SJSA1 (cell line): ENCODE results near the gene PTX4. TPM values are rescaled to one million over a fixed set of nuclear protein-coding genes. Genes with fewer than 3 reads are reported as not detected.
A peak's percentile ranks its signal among the peaks of the same experiment; 100 is the strongest.

Experiments
- DNase-seq, 2 experiments: peaks; one replicate each; pipeline ENCODE4 v3.0.0-alpha.2; 2015 to 2020; ENCODE audit warnings: low spot score in 2 of 2, low read depth in 1 of 2
- H3K27ac ChIP-seq: fragments of 250-450 bp; sonication (Bioruptor Pico); 2 replicates; pipeline ENCODE4 v1.5.1; 2020; ENCODE audit warnings: mild to moderate bottlenecking, moderate library complexity
- H3K27me3 ChIP-seq: fragments of 250-450 bp; sonication (Bioruptor Pico); replicated peaks from 2 replicates; pipeline ENCODE4 v1.5.1; 2020; ENCODE audit warnings: mild to moderate bottlenecking, moderate library complexity
- H3K36me3 ChIP-seq: fragments of 250-450 bp; sonication (Bioruptor Pico); 2 replicates; pipeline ENCODE4 v1.5.1; 2020; ENCODE audit warnings: mild to moderate bottlenecking
- H3K4me1 ChIP-seq: fragments of 250-450 bp; sonication (Bioruptor Pico); replicated peaks from 2 replicates; pipeline ENCODE4 v1.6.1; 2021; ENCODE audit warnings: mild to moderate bottlenecking
- H3K4me3 ChIP-seq: fragments of 250-450 bp; sonication (Bioruptor Pico); 2 replicates; pipeline ENCODE4 v1.5.1; 2020; ENCODE audit warnings: mild to moderate bottlenecking
- H3K9me3 ChIP-seq: fragments of 250-450 bp; sonication (Bioruptor Pico); replicated peaks from 2 replicates; pipeline ENCODE4 v1.5.1; 2020; ENCODE audit warnings: mild to moderate bottlenecking
- total RNA-seq: library from RNA; depleted of rRNA; stranded (reverse); fragments of >200 nt; shearing (Covaris generic); gene quantifications from 2 replicates; pipeline ENCODE4 v1.2.3, GENCODE V29; 2014

Gene PTX4
- total RNA-seq, 1 experiment from 2014 or later = not detected

DNA sequence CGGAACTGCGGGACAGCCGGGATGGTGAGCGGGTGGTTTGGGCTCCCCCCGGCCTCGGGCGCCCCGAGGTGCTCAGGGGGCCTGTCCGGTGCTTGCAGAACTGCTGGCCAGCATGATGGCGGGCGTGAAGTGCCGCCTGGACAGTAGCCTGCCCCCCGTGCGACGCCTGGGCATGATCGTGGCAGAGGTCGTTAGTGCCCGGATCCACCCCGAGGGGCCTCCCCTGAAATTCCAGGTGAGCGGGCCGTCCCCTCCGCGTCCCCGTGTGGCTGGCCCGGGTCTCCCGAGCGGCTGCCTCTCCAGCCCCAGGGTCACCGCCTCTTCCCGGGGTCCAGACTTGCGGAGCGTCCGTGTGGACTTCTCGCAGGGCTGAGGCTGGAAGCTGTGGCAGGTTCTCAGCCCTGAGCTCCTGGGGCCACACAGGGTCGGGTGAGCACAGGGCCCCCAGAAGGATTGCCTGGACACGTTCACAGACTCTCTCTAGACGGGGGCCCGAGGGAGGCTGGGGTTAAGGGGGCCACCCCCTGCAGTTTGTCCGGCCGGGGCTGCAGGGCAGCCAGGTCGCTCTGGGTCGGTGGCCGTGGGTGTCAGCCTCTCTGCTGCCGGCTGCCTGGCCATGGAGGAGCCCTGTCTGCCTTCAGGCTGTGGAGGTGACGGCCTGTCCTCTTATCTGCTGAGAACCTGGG lies 11.9 kb upstream of the PTX4 start:
- Histone ChIP-seq H3K4me1 (no peaks in the 10 kb centered on the region), H3K36me3 (peaks cover 79% of the 10 kb centered on the region)

DNA sequence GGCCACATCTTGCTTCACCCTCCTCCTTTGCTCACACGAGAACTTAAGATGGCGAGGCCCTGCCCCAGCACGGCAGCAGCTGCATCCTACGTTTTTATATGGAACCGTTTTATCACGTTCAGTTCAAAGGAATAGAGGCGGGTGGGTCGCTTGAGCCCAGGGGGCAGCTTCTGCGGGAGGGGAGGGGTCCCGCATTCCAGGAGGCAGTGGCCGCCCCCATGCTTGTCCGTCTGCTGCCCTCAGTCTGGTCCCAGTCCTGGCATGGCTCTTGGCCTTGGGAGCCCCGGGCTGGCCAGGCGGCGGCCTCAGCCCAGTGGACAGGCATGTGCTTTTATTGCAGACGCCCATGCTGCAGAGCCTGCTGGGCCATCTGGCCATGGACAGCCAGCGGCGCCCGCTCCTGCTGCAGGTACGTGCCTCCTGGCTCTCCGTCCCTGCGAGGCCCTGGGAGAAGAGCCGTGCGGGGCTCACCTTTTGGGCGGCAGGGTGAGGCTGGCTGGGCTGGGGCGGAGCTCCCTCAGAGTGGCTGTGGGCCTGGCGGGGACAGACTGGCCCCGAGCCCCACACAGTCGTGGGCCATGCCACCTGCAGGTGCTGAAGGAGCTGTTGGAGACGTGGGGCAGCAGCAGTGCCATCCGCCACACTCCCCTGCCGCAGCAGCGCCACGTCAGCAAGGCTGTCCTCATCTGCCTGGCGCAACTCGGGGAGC lies 11.2 kb upstream of the PTX4 start:
- H3K4me1 ChIP-seq = no peaks in the 10 kb centered on the region
- peaks cover 84% of the 10 kb centered on the region for H3K36me3 ChIP-seq
- DNase-seq = no peak
- no peak overlapping the region for H3K27ac ChIP-seq
- H3K27me3 ChIP-seq = no peaks in the 10 kb centered on the region
- no peaks in the 10 kb centered on the region for H3K9me3 ChIP-seq
- H3K4me3 ChIP-seq = no peak overlapping the region

More for the DNA sequence above, 11.9 kb upstream of the PTX4 start:
- no peak for DNase-seq
- H3K27me3 ChIP-seq = no peaks in the 10 kb centered on the region
- H3K27ac ChIP-seq = no peak overlapping the region
- H3K9me3 ChIP-seq = no peaks in the 10 kb centered on the region
- no peak overlapping the region for H3K4me3 ChIP-seq

DNA sequence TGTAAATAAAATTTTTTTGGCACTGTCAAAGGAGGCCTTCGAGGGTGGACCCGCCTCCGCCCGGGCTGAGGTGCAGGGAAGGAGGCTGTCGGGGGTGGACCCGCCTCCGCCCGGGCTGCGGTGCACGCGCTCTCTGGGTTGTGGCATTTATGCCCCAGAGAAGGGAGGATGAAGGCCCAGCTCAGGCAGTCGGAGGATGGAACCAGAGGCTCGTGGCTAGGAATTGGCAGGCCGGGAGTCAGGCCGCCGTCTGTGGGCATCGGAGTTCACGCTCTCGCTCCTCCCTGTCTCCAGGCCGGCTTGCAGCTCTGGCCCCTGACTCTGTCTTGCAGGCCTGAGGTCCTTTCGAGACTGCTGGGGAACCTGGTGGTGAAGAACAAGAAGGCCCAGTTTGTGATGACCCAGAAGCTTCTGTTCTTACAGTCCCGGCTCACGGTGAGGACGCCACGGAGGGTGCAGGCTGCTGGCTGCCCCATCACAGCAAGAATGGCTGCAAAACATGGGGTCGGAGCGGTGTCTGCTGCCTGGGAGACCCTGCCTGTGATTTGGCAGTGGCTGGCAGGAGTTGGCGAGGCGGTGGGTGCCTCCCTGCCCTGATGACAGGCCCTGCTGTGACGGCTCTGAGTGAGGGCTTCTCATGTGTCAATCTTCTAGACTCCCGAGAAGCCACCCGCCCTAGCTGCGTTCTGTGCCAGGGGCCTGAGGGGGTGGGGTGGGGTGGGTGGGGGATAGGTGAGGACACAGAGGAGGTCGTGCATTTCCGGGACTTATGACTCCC lies 10.3 kb upstream of the PTX4 start:
- H3K4me1 ChIP-seq = peaks cover 7% of the 10 kb centered on the region
- no peak for DNase-seq
- no peaks in the 10 kb centered on the region for H3K9me3 ChIP-seq
- peaks cover 89% of the 10 kb centered on the region for H3K36me3 ChIP-seq
- no peak overlapping the region for H3K27ac ChIP-seq
- no peaks in the 10 kb centered on the region for H3K27me3 ChIP-seq
- no peak overlapping the region for H3K4me3 ChIP-seq

DNA sequence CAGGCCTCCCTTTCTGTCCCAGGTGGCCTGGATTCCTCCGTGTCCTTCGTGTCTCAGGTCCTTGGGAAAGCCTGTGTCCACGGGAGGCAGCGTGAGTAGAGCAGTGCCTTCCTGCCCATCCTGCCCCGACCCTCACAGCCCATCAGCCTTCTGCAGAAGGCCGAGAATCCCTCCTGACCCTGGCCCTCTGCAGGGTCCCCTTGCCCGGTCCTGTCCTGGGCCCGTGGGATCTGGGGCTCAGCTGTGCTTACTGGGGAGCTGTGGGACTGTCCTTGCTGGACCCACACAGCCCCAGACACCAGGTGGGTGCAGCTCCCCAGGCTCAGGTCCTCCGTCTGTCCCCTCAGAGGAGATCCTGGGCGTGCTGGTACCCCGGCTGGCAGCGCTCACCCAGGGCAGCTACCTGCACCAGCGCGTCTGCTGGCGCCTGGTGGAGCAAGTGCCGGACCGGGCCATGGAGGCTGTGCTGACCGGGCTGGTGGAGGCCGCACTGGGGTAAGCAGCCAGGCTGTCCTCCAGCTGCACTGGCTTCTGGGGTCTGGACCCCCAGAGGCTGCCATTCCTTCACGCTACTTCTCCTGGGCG lies 8.4 kb upstream of the PTX4 start:
- peaks cover 77% of the 10 kb centered on the region for H3K36me3 ChIP-seq
- H3K9me3 ChIP-seq = 0 out of 2 replicates have a peak, but pooled peaks cover 2% of the 10 kb centered on the region
- no peak for DNase-seq
- H3K27ac ChIP-seq = no peak overlapping the region
- H3K4me3 ChIP-seq = no peak overlapping the region
- H3K27me3 ChIP-seq = no peaks in the 10 kb centered on the region
- peaks cover 13% of the 10 kb centered on the region for H3K4me1 ChIP-seq

DNA sequence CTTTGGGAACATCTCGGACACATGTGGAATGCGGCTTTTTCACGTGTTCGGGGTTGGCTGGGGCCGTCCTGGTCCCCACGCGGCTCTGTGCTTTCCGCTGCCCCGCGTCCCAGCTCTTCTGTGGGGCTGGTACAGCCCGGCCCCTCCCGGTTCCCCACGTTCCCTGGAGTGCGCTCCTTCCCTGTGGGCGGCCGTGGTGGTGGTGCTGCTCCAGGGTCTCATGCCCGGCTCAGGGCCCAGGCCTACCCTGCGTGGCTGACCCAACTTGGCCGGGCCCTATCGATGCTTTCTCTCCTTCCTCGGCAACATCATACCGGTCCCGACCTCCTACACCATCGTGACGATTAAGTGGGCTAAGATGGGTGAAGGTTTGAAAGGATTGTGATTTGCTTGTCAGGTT lies 7.7 kb upstream of the PTX4 start:
- Histone ChIP-seq H3K36me3 (peaks cover 71% of the 10 kb centered on the region), H3K27ac (no peak overlapping the region), H3K27me3 (no peaks in the 10 kb centered on the region), H3K4me1 (peaks cover 13% of the 10 kb centered on the region), H3K4me3 (no peak overlapping the region), H3K9me3 (0 out of 2 replicates have a peak, but pooled peaks cover 2% of the 10 kb centered on the region)
- no peak for DNase-seq

DNA sequence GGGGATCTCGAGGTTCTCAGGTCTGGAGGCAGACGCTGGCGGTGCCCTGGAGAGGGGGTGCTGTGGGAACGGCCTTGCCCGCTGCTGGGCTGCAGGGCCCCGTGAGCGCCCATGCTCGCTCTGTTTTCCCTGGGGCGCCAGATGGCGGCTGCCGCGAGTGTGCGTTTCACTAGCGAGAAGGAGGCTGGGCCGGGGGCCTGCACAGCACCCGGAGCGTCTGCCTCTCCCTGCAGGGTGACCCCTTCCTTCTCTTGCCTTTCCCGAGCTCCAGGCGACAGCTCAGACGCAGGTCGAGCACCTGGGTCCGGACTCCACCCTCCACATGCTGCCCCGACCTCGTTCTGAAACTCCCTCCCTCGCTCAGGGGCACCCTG lies 7.1 kb upstream of the PTX4 start:
- peaks cover 65% of the 10 kb centered on the region for H3K36me3 ChIP-seq
- no peaks in the 10 kb centered on the region for H3K27me3 ChIP-seq
- 0 out of 2 replicates have a peak, but pooled peaks cover 2% of the 10 kb centered on the region for H3K9me3 ChIP-seq
- no peak overlapping the region for H3K27ac ChIP-seq
- no peak overlapping the region for H3K4me3 ChIP-seq
- peaks cover 13% of the 10 kb centered on the region for H3K4me1 ChIP-seq
- DNase-seq = no peak

DNA sequence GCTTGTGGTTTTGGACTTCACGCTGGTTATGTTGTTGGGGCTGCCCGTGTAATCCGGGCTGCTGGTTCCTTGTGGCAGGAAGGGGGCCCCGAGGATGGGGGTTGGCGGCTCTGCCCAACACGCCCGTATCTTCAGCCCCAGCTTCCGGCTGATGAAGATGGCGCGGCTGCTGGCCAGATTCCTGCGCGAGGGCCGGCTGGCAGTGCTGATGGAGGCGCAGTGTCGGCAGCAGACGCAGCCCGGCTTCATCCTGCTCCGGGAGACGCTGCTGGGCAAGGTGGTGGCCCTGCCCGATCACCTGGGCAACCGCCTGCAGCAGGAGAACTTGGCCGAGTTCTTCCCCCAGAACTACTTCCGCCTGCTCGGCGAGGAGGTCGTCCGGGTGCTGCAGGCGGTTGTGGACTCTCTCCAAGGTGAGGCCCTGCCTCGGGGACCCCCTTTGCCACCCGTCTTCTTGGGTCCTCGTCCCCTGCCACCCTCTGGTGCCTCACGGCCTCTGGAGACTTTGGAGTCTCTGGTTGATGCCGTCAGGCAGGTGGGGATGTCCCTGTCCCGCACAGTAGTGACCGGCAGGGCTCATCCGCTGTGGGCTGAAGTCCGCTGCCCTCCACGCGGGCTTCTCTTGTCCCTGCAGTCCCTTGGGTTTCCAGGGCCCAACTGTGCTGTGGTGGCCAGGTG lies 6.6 kb upstream of the PTX4 start:
- Histone ChIP-seq H3K4me3 (no peak overlapping the region), H3K36me3 (peaks cover 60% of the 10 kb centered on the region), H3K9me3 (0 out of 2 replicates have a peak, but pooled peaks cover 2% of the 10 kb centered on the region), H3K4me1 (peaks cover 13% of the 10 kb centered on the region), H3K27ac (no peak overlapping the region), H3K27me3 (no peaks in the 10 kb centered on the region)
- no peak for DNase-seq

DNA sequence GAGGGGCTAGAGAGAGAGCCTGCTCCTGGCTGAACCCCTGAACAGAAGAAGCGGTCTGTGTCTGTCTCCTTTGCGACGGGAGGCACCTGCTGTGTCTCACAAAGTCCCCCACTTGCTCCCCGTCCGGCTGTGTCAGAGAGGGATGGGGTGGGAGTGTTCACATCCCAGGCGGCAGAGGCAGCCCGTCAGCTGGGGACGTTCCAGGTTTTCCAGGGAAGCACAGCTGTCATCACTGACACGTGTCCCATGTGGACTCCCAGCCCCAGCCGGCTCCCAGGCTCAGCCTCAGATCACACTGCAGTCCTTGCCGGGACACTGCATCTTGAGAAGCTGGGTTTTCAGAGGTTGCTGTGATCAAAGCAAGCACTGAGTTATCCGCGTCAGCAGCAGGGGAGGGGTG lies 6.0 kb upstream of the PTX4 start:
- peaks cover 53% of the 10 kb centered on the region for H3K36me3 ChIP-seq
- H3K4me1 ChIP-seq = peaks cover 13% of the 10 kb centered on the region
- H3K27me3 ChIP-seq = no peaks in the 10 kb centered on the region
- H3K4me3 ChIP-seq = peak overlapping the region; percentile 66; the same call in 1 of the 2 replicates
- no peak overlapping the region for H3K27ac ChIP-seq
- 0 out of 2 replicates have a peak, but pooled peaks cover 2% of the 10 kb centered on the region for H3K9me3 ChIP-seq
- DNase-seq = no peak

DNA sequence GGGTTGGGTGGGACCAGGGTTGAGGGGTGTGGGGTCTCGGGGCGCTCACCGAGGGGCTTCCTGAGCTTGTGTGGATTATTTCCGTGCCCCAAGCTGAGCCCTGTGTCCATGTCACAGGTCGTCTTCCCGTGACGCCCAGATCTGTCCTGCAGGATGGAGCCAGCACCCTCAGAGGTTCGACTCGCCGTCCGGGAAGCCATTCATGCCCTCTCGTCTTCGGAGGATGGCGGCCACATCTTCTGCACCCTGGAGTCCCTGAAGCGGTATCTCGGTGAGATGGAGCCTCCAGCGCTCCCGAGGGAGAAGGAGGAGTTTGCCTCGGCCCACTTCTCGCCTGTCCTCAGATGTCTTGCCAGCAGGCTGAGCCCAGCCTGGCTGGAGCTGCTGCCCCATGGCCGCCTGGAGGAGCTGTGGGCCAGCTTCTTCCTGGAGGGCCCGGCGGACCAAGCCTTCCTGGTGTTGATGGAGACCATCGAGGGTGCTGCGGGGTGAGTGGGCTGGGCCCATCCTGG lies 5.4 kb upstream of the PTX4 start:
- H3K4me3 ChIP-seq = peak overlapping the region; percentile 66
- peak; percentile 66 to 78 for DNase-seq
- H3K27me3 ChIP-seq = no peaks in the 10 kb centered on the region
- H3K36me3 ChIP-seq = peaks cover 50% of the 10 kb centered on the region
- H3K4me1 ChIP-seq = peaks cover 13% of the 10 kb centered on the region
- H3K9me3 ChIP-seq = 0 out of 2 replicates have a peak, but pooled peaks cover 2% of the 10 kb centered on the region
- no peak overlapping the region for H3K27ac ChIP-seq

DNA sequence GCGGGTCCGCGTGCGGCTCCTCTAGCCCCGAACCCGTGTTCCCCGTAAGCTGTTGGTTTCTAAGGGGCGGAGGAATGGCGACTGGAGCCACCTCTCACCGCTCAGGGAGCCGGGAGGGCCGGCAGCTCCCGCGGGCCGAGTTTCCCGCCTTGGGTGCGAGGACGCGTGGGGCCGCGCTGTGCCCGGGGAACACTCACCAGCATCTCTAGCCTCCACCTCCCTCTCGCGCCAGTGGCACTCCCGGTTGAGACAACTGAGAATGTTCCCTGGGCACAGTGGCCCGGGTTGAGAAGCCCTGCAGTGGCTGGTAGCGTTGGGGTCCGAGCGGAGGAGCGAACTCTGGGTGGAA lies 5.0 kb upstream of the PTX4 start:
- H3K9me3 ChIP-seq = 0 out of 2 replicates have a peak, but pooled peaks cover 2% of the 10 kb centered on the region
- peaks cover 13% of the 10 kb centered on the region for H3K4me1 ChIP-seq
- H3K36me3 ChIP-seq = peaks cover 45% of the 10 kb centered on the region
- peak overlapping the region; percentile 71; the same call in 1 of the 2 replicates for H3K27ac ChIP-seq
- DNase-seq = peak; percentile 26 to 46
- H3K4me3 ChIP-seq = peak overlapping the region; percentile 66
- H3K27me3 ChIP-seq = no peaks in the 10 kb centered on the region

DNA sequence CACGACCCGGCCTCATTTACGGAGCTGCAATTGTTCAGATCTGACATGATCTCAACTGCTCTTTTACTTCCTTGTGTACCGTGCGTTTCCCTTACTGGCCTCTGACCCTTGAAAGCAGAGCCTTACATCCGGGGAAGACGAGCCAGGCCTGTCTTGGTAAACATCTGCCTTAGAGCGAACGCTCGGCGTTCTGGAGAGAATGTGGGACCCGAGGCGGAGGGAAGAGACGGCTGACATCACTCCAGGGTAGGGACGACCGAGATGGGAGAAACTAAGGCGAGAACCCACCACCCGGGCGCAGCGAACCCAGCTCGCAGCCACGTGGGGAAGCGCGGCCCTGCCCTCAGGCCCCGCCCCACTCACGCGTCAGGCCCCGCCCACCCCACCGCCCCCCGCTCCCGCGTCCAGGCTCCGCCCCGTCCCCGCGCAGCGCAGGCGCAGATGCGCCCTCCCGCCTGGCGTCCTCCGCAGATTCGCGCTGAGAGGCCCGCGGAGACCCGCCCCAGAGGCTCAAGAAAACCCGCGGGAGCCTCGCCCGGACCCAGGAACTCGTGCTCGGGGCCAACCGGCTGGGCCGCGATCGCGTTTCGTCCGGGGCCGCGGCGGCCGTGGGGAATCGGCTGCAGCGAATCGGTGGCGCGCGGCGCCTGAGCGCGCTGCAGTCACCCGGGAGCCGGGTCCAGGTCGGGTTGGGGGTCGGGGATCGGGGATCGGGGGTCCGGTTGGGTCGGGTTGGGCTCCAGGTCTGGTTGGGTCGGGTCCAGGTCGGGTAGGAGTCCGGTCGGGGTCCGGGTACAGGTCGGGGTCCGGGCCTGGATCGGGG lies 4.4 kb upstream of the PTX4 start, which contains the start of gene TELO2:
TELO2 (plus strand) TSS at position 438 of the 823 bp plus-strand sequence. CDS start 922 bp downstream, outside the sequence.
- 0 out of 2 replicates have a peak, but pooled peaks cover 2% of the 10 kb centered on the region for H3K9me3 ChIP-seq
- H3K27ac ChIP-seq = peak within 1 kb of the TSS; percentile 71
- H3K27me3 ChIP-seq = no peaks in the 10 kb centered on the region
- H3K36me3 ChIP-seq = peaks cover 41% of the 10 kb centered on the region
- DNase-seq = peak; percentile 76 to 83
- H3K4me1 ChIP-seq = peaks cover 13% of the 10 kb centered on the region
- H3K4me3 ChIP-seq = peak within 1 kb of the TSS; percentile 66
